ENCODE data around the gene AHCYL2. TPM values are rescaled to one million over a fixed set of nuclear protein-coding genes. Genes with fewer than 3 reads are reported as not detected.

Gene AHCYL2
- total RNA-seq, 1 donor from 2014 or later: 19.9 TPM

DNA sequence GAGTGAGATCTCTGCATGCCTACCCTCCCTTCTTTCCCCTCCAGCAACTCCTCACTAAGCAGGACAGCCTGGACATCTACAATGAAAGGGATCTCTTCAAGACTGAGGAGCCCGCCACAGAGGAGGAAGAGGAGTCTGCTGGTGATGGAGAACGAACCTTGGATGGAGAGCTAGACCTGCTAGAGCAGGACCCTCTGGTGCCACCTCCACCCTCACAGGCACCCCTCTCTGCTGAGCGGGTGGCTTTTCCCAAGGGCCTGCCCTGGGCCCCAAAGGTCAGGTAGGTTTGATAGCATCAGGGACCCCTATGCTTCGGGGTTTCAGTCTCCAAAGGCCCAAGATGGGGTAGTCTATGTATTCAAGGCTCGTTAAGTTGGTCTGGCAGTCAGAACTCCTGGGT lies 233.3 kb downstream of the AHCYL2 start:
- TF ChIP-seq, protein P1, sequence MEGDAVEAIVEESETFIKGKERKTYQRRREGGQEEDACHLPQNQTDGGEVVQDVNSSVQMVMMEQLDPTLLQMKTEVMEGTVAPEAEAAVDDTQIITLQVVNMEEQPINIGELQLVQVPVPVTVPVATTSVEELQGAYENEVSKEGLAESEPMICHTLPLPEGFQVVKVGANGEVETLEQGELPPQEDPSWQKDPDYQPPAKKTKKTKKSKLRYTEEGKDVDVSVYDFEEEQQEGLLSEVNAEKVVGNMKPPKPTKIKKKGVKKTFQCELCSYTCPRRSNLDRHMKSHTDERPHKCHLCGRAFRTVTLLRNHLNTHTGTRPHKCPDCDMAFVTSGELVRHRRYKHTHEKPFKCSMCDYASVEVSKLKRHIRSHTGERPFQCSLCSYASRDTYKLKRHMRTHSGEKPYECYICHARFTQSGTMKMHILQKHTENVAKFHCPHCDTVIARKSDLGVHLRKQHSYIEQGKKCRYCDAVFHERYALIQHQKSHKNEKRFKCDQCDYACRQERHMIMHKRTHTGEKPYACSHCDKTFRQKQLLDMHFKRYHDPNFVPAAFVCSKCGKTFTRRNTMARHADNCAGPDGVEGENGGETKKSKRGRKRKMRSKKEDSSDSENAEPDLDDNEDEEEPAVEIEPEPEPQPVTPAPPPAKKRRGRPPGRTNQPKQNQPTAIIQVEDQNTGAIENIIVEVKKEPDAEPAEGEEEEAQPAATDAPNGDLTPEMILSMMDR (IDR thresholded peaks at IDR 0.05; ENCODE audit: unreplicated experiment): no peak
- Mint-ChIP-seq H3K9me3 (ENCODE audit: unreplicated experiment) (no peaks in the 10 kb centered on the region), H3K27me3 (ENCODE audit: unreplicated experiment) (peaks cover 1% of the 10 kb centered on the region), H3K4me1 (ENCODE audit: unreplicated experiment) (peaks cover 6% of the 10 kb centered on the region), H3K4me3 (ENCODE audit: unreplicated experiment) (no peak overlapping the region), H3K36me3 (ENCODE audit: low read depth, unreplicated experiment) (no peaks in the 10 kb centered on the region), H3K27ac (ENCODE audit: unreplicated experiment) (no peak overlapping the region)
- no peak for DNase-seq (ENCODE audit: low spot score)

GRCh38 chr7:129461809-129462208 lies 237.0 kb downstream of the AHCYL2 start:
- H3K4me3 Mint-ChIP-seq (ENCODE audit: unreplicated experiment): no peak overlapping the region
- no peaks in the 10 kb centered on the region for H3K4me1 Mint-ChIP-seq (ENCODE audit: unreplicated experiment)
- no peaks in the 10 kb centered on the region for H3K9me3 Mint-ChIP-seq (ENCODE audit: unreplicated experiment)
- TF ChIP-seq, protein P1 (IDR thresholded peaks at IDR 0.05; ENCODE audit: unreplicated experiment): no peak
- no peak for DNase-seq (ENCODE audit: low spot score)
- no peak overlapping the region for H3K27ac Mint-ChIP-seq (ENCODE audit: unreplicated experiment)
- peaks cover 1% of the 10 kb centered on the region for H3K27me3 Mint-ChIP-seq (ENCODE audit: unreplicated experiment)
- H3K36me3 Mint-ChIP-seq (ENCODE audit: low read depth, unreplicated experiment): no peaks in the 10 kb centered on the region

DNA sequence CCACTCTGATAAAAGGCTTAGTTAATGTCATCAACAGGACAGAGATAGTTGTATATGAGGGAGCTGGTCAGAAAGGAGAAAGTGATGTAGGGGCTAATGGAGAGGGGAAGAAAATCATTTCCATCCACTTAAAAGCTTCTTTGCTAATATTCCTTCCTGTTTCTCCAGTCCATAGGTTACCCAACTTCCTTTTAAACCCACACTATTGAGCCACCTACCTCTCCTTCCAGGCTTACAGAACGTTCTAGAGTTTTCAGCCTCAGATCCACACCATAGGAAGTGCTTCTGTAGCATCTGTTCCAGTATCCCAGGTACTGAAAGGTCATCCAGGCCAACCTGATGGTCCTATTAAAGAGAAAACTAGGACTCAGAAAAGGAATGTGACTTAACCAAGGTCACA lies 237.6 kb downstream of the AHCYL2 start:
- no peaks in the 10 kb centered on the region for H3K4me1 Mint-ChIP-seq (ENCODE audit: unreplicated experiment)
- no peaks in the 10 kb centered on the region for H3K9me3 Mint-ChIP-seq (ENCODE audit: unreplicated experiment)
- peaks cover 1% of the 10 kb centered on the region for H3K27me3 Mint-ChIP-seq (ENCODE audit: unreplicated experiment)
- no peaks in the 10 kb centered on the region for H3K36me3 Mint-ChIP-seq (ENCODE audit: low read depth, unreplicated experiment)
- H3K4me3 Mint-ChIP-seq (ENCODE audit: unreplicated experiment): no peak overlapping the region
- no peak overlapping the region for H3K27ac Mint-ChIP-seq (ENCODE audit: unreplicated experiment)
- TF ChIP-seq, protein P1 (IDR thresholded peaks at IDR 0.05; ENCODE audit: unreplicated experiment): no peak
- no peak for DNase-seq (ENCODE audit: low spot score)

- H3K27me3 Mint-ChIP-seq (ENCODE audit: unreplicated experiment): no peaks in the 10 kb centered on the region
- H3K4me3 Mint-ChIP-seq (ENCODE audit: unreplicated experiment): no peak overlapping the region
- DNase-seq (ENCODE audit: low spot score): no peak
- H3K36me3 Mint-ChIP-seq (ENCODE audit: low read depth, unreplicated experiment): no peaks in the 10 kb centered on the region
- no peaks in the 10 kb centered on the region for H3K4me1 Mint-ChIP-seq (ENCODE audit: unreplicated experiment)
- no peak overlapping the region for H3K27ac Mint-ChIP-seq (ENCODE audit: unreplicated experiment)
- H3K9me3 Mint-ChIP-seq (ENCODE audit: unreplicated experiment): no peaks in the 10 kb centered on the region
- TF ChIP-seq, protein P1 (IDR thresholded peaks at IDR 0.05; ENCODE audit: unreplicated experiment): no peak
These were observed 239.4 kb downstream of the AHCYL2 start for GRCh38 chr7:129464194-129464593.

DNA sequence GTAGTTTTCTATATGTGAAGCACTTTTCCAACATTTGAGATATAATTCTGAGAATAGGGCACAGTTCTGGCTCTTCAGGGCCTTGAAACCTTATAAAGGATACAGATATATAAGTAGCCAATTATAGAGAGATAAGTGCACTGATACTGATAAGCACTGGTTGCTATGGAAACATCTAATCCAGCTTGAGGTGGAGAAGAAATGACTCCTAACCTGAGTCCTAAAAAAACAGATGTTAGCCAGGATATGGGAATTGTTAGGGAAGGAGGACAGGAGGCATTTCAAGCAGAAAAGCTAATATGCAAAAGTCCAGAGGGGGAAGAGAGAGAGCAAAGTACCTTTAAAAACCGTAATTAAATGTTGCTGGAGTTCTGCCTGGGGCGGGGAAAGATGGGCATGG lies 240.2 kb downstream of the AHCYL2 start:
- TF ChIP-seq, protein P1 (IDR thresholded peaks at IDR 0.05; ENCODE audit: unreplicated experiment): no peak
- no peak overlapping the region for H3K27ac Mint-ChIP-seq (ENCODE audit: unreplicated experiment)
- no peak for DNase-seq (ENCODE audit: low spot score)
- peaks cover 5% of the 10 kb centered on the region for H3K4me1 Mint-ChIP-seq (ENCODE audit: unreplicated experiment)
- no peaks in the 10 kb centered on the region for H3K36me3 Mint-ChIP-seq (ENCODE audit: low read depth, unreplicated experiment)
- H3K4me3 Mint-ChIP-seq (ENCODE audit: unreplicated experiment): no peak overlapping the region
- no peaks in the 10 kb centered on the region for H3K27me3 Mint-ChIP-seq (ENCODE audit: unreplicated experiment)
- H3K9me3 Mint-ChIP-seq (ENCODE audit: unreplicated experiment): no peaks in the 10 kb centered on the region

Measured in endothelial cell (in vitro differentiated cells).